Limb (tissue), 2 donors: ENCODE measurements around the gene PCDHGA11.
A peak's percentile ranks its signal among the peaks of the same experiment; 100 is the strongest.
"Not testable (repeated sequence)": the region's sequence is repeated elsewhere in the genome, so short reads cannot be mapped to it uniquely, and the experiment has no call there.

Experiments used
- DNase-seq, 2 donors: peaks; one replicate each; pipeline ENCODE4 v3.0.0-alpha.2; 2016; ENCODE audit errors: extremely low spot score in 2 of 2

The PCDHGA11 gene

DNA sequence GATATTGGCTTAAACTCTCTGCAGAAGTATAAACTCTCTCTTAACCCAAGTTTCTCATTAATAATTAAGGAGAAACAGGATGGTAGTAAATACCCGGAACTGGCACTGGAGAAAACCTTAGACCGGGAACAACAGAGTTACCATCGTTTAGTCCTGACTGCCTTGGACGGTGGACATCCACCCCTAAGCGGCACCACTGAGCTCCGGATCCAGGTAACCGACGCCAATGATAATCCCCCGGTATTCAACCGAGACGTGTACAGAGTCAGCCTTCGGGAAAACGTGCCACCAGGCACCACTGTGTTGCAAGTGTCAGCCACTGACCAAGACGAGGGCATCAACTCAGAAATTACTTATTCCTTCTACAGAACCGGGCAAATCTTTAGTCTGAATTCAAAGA lies 22.2 kb upstream of the PCDHGA11 start:
- no peak for DNase-seq

- no peak for DNase-seq
Measured at GRCh38 chr5:141399555-141400258, 21.1 kb upstream of the PCDHGA11 start.

DNA sequence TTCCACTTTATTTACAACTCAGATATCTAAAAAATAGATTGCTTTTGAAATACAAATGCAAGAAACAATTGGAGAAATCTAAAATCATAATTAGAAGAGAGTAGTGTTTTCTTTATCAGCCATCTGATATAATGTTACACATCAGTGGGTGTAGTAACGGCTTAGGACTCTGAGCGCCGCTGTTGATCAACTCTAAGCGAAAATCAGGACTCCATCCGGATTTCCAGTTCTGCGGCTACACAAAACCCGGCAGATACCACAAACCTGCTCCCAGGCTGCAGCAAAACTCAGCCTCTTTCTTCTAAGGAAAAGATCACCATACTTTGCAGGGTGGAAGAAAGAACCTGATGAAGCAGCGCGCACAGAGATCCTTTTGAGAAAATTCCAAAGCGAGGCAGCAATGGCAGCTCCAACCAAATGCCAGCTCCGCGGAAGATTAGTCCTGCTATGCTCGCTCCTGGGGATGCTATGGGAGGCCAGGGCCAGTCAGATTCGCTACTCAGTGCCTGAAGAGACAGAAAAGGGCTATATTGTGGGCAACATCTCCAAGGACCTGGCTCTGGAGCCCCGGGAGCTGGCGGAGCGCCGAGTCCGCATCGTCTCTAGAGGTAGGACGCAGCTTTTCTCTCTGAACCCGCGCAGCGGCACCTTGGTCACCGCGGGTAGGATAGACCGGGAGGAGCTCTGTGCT lies 18.2 kb upstream of the PCDHGA11 start, which contains the start of gene PCDHGA9:
TSS of gene PCDHGA9 (plus strand) at position 226 of the 691 bp plus-strand sequence. CDS start at position 401, 175 bp downstream.
- DNase-seq = peak in 1 of 2 donors; percentile 3

DNA sequence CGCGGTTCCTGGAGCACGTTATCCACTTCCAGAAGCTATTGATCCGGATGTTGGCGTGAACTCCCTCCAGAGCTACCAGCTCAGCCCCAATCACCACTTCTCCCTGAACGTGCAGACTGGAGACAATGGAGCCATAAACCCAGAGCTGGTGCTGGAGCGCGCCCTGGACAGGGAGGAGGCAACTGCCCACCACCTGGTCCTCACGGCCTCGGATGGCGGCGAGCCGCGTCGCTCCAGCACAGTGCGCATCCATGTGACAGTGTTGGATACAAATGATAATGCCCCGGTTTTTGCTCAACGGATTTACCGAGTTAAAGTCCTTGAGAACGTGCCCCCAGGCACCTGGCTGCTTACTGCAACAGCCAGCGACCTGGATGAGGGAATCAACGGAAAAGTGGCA lies 17.5 kb upstream of the PCDHGA11 start:
- no peak for DNase-seq

DNA sequence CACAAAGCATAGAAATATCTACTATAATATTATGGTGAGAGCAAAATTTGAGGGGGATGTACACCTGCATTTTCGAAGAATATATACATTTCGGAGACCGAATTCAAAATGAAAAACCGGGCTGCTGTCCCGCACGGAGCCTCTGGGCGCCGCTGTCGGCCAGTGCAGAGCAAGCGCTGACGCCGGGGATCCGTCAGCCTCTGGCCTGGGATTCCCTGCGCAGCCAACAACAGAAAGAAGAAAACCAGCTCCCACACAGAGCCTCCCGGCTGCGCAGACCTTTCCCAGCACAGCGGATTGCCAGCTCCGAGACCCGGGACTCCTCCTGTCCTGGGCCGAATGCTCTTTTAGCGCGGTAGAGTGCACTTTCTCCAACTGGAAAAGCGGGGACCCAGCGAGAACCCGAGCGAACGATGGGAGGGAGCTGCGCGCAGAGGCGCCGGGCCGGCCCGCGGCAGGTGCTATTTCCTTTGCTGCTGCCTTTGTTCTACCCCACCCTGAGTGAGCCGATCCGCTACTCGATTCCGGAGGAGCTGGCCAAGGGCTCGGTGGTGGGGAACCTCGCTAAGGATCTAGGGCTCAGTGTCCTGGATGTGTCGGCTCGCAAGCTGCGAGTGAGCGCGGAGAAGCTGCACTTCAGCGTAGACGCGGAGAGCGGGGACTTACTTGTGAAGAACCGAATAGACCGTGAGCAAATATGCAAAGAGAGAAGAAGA lies 12.9 kb upstream of the PCDHGA11 start, which contains the start of gene PCDHGB6:
TSS of gene PCDHGB6 (plus strand) at position 232 of the 716 bp plus-strand sequence. CDS start at position 414, 182 bp downstream.
- peak; percentile 16 to 61 for DNase-seq

DNA sequence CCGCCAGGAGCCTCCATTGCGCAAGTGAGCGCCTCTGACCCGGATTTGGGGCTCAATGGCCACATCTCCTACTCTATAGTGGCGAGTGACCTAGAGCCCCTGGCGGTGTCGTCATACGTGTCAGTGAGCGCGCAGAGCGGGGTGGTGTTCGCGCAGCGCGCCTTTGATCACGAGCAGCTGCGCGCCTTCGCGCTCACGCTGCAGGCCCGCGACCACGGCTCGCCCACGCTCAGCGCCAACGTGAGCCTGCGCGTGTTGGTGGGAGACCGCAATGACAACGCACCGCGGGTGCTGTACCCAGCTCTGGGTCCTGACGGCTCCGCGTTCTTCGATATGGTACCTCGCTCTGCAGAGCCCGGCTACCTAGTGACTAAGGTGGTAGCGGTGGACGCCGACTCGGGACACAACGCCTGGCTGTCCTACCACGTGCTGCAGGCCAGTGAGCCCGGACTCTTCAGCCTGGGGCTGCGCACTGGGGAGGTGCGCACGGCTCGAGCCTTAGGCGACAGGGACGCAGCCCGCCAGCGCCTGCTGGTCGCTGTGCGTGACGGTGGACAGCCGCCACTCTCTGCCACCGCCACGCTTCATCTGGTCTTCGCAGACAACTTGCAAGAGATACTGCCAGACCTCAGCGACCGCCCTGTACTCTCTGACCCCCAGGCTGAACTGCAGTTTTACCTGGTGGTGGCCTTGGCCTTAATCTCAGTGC lies 11.1 kb upstream of the PCDHGA11 start:
- DNase-seq = no peak

DNA sequence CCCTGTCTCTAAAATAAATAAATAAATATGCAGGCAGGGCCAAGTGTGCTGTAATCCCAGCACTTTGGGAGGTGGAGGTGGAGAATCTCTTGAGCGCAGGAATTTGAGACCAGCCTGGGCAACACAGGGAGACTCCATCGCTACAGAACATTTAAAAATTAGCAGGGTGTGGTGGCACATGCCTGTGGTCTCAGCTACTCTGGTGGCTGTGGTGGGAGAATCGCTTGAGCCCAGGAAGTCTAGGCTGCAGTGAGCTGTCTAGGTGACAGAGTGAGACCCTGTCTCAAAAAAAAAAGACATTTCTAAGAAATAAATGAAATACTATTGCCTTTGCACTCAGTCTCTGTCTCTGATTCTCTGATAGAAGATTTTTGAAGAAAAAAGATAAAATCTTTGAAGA lies 9.3 kb upstream of the PCDHGA11 start:
- no peak for DNase-seq

GRCh38 chr5:141412854-141413539 lies 7.9 kb upstream of the PCDHGA11 start, which contains the start of gene PCDHGA10:
PCDHGA10 (plus strand) TSS chr5:141412987; CDS start chr5:141413176, 189 bp downstream.
- DNase-seq = peak in 1 of 2 donors; percentile 5

DNA sequence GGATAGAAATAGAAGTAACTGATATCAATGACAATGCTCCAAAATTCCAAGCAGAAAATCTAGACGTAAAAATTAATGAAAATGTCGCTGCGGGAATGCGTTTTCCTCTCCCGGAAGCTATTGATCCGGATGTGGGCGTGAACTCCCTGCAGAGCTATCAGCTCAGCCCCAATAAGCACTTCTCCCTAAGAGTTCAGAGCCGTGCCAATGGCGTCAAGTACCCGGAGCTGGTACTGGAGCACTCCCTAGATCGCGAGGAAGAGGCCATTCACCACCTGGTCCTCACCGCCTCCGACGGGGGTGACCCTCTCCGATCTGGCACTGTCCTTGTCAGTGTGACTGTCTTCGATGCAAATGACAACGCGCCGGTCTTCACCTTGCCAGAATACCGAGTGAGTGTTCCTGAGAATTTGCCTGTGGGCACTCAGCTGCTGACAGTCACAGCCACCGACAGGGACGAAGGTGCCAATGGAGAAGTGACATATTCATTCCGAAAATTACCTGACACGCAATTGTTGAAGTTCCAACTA lies 7.2 kb upstream of the PCDHGA11 start:
- DNase-seq = no peak

DNA sequence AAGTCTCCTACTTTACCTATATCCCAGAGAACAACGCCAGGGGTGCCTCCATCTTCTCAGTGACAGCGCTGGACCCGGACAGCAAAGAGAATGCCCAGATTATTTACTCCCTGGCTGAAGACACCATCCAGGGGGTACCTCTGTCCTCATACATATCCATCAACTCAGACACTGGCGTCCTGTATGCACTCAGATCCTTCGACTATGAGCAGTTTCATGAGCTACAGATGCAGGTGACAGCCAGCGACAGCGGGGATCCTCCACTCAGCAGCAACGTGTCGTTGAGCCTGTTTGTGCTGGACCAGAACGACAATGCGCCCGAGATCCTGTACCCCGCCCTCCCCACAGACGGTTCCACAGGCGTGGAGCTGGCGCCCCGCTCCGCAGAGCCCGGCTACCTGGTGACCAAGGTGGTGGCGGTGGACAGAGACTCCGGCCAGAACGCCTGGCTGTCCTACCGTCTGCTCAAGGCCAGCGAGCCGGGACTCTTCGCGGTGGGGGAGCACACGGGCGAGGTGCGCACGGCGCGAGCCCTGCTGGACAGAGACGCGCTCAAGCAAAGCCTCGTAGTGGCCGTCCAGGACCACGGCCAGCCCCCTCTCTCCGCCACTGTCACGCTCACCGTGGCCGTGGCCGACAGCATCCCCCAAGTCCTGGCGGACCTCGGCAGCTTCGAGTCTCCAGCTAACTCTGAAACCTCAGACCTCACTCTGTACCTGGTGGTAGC lies 6.1 kb upstream of the PCDHGA11 start:
- not testable (repeated sequence) for DNase-seq

DNA sequence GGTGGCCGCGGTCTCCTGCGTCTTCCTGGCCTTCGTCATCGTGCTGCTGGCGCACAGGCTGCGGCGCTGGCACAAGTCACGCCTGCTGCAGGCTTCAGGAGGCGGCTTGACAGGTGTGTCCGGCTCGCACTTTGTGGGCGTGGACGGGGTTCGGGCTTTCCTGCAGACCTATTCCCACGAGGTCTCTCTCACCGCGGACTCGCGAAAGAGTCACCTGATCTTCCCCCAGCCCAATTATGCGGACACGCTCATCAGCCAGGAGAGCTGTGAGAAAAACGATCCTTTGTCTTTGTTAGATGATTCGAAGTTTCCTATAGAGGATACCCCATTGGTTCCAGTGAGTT lies 5.6 kb upstream of the PCDHGA11 start:
- not testable (repeated sequence) for DNase-seq

DNA sequence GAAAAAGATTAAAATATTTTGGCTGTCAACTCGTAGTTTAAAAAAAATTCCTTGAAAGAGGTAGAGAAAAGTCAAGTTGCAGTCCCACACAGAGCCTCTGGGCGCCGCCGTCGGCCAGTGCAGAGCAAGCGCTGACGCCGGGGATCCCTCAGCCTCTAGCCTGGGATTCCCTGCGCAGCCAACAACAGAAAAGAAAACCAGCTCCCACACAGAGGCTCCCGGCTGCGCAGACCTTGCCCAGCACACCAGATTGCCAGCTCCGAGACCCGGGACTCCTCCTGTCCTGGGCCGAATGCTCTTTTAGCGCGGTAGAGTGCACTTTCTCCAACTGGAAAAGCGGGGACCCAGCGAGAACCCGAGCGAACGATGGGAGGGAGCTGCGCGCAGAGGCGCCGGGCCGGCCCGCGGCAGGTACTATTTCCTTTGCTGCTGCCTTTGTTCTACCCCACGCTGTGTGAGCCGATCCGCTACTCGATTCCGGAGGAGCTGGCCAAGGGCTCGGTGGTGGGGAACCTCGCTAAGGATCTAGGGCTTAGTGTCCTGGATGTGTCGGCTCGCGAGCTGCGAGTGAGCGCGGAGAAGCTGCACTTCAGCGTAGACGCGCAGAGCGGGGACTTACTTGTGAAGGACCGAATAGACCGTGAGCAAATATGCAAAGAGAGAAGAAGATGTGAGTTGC lies 3.2 kb upstream of the PCDHGA11 start, which contains the start of gene PCDHGB7:
TSS of gene PCDHGB7 (plus strand) at position 184 of the 679 bp plus-strand sequence. CDS start at position 367, 183 bp downstream.
- peak; percentile 44 to 67 for DNase-seq

- DNase-seq = no peak
Measured at GRCh38 chr5:141419074-141419880, 1.6 kb upstream of the PCDHGA11 start.

DNA sequence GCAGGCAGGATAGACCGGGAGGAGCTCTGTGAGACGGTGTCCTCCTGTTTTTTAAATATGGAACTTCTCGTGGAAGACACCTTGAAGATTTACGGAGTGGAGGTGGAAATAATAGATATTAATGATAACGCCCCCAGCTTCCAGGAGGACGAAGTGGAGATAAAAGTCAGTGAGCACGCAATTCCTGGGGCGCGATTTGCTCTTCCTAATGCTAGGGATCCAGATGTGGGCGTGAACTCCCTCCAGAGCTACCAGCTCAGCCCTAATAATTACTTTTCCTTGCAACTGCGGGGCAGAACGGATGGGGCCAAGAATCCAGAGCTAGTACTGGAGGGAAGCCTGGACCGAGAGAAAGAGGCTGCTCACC lies 621 bp downstream of the PCDHGA11 start:
- no peak for DNase-seq

DNA sequence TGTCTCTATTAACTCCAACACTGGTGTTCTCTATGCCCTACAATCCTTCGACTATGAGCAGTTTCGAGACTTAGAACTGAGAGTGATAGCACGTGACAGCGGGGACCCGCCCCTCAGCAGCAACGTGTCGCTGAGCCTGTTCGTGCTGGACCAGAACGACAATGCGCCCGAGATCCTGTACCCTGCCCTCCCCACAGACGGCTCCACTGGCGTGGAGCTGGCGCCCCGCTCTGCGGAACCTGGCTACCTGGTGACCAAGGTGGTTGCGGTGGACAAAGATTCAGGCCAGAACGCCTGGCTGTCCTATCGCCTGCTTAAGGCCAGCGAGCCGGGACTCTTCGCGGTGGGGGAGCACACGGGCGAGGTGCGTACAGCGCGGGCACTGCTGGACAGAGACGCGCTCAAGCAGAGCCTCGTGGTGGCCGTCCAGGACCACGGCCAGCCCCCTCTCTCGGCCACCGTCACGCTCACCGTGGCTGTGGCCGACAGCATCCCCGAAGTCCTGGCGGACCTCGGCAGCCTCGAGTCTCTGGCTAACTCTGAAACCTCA lies 2.0 kb downstream of the PCDHGA11 start:
- DNase-seq = no peak

GRCh38 chr5:141427783-141428426 lies 7.1 kb downstream of the PCDHGA11 start:
- DNase-seq = no peak

- no peak for DNase-seq
Measured at GRCh38 chr5:141430332-141431113, 9.7 kb downstream of the PCDHGA11 start, which contains the start of gene PCDHGA12. PCDHGA12 (plus strand) TSS chr5:141430507; CDS start chr5:141430760, 253 bp downstream.
